H1 (cell line): ENCODE measurements around the gene RPUSD2. TPM values are rescaled to one million over a fixed set of nuclear protein-coding genes. Genes with fewer than 3 reads are reported as not detected.
A peak's percentile ranks its signal among the peaks of the same experiment; 100 is the strongest.

Experiments
- CTCF ChIA-PET: fragments of 300-600 bp; sonication (Branson Sonifier 250); formaldehyde crosslinking; loops from one replicate; lab custom pipeline; 2021; ENCODE audit not compliant: partially characterized antibody; lab: Charles Lee
- POLR2A ChIA-PET: fragments of 300-600 bp; sonication (Branson Sonifier 250); formaldehyde crosslinking; loops from one replicate; lab custom pipeline; 2021; ENCODE audit warnings: inconsistent platforms; ENCODE audit not compliant: partially characterized antibody; lab: Charles Lee
- DNase-seq, 2 experiments: peaks; one replicate each; pipeline versions ENCODE4 v3.0.0 to v3.0.0-alpha.2; 2010 to 2022; ENCODE audit warnings: low spot score in 2 of 2, low read depth in 1 of 2, mixed read lengths in 1 of 2
- FAIRE-seq: peaks from 2 replicates; lab custom pipeline; 2011; peaks lifted over from hg19 to GRCh38; lab: Jason Lieb, UNC
- H2AFZ ChIP-seq: 2 replicates; pipeline ENCODE4 v1.8.1; 2012; ENCODE audit warnings: low read length, inconsistent platforms
- H2AK5ac ChIP-seq: 2 replicates; pipeline ENCODE4 v1.6.1; 2013; ENCODE audit warnings: low read depth, low read length
- H2BK120ac ChIP-seq: replicated peaks from 2 replicates; pipeline ENCODE3; 2013; ENCODE audit warnings: low read depth, low read length, inconsistent platforms
- H2BK12ac ChIP-seq: 2 replicates; pipeline ENCODE4 v1.6.1; 2013; ENCODE audit warnings: low read depth, low read length
- H2BK15ac ChIP-seq: 2 replicates; pipeline ENCODE4 v1.6.1; 2013; ENCODE audit warnings: low read length
- H2BK20ac ChIP-seq: 2 replicates; pipeline ENCODE4 v1.6.1; 2013; ENCODE audit warnings: low read length
- H2BK5ac ChIP-seq: 2 replicates; pipeline ENCODE4 v1.6.1; 2013; ENCODE audit warnings: low read depth, low read length
- H3K14ac ChIP-seq: 2 replicates; pipeline ENCODE4 v1.6.1; 2013; ENCODE audit warnings: inconsistent platforms; ENCODE audit not compliant: insufficient read length
- H3K18ac ChIP-seq: 2 replicates; pipeline ENCODE4 v1.6.1; 2013; ENCODE audit warnings: low read length; ENCODE audit errors: extremely low read depth
- H3K23ac ChIP-seq: 2 replicates; pipeline ENCODE4 v1.6.1; 2013; ENCODE audit warnings: inconsistent platforms; ENCODE audit not compliant: insufficient read length
- H3K23me2 ChIP-seq: 2 replicates; pipeline ENCODE4 v1.6.1; 2013; ENCODE audit warnings: low read depth, low read length
- H3K27ac ChIP-seq: 2 replicates; pipeline ENCODE4 v1.6.1; 2011; ENCODE audit warnings: low read depth, low read length, inconsistent platforms
- H3K27me3 ChIP-seq, 4 experiments: replicated peaks in 1 of 4; 1 replicate in 1 of 4; 2 replicates in 3 of 4; pipeline versions ENCODE4 v1.6.1 to v1.8.1; 2011 to 2013; ENCODE audit warnings: low read length in 3 of 4, mild to moderate bottlenecking in 3 of 4, inconsistent platforms in 2 of 4, mixed read lengths in 2 of 4, moderate library complexity in 1 of 4; ENCODE audit not compliant: control insufficient read depth in 3 of 4, insufficient read depth in 3 of 4; ENCODE audit errors: extremely low read depth in 1 of 4
- H3K36me3 ChIP-seq, 4 experiments: 2 replicates each; pipeline versions ENCODE4 v1.6.1 to v1.8.1; 2011 to 2013; ENCODE audit warnings: mild to moderate bottlenecking in 4 of 4, low read length in 3 of 4, moderate library complexity in 2 of 4, control low read depth in 1 of 4, inconsistent platforms in 1 of 4; ENCODE audit not compliant: insufficient read depth in 4 of 4, control insufficient read depth in 2 of 4
- H3K4ac ChIP-seq: replicated peaks from 2 replicates; pipeline ENCODE3; 2013; ENCODE audit warnings: low read length, low read depth, mixed read lengths, inconsistent platforms; ENCODE audit not compliant: insufficient read length
- H3K4me1 ChIP-seq, 4 experiments: replicated peaks in 1 of 4; 1 replicate in 1 of 4; 2 replicates in 3 of 4; pipeline versions ENCODE4 v1.6.1 to v1.8.1; 2011 to 2013; ENCODE audit warnings: low read length in 3 of 4, inconsistent platforms in 2 of 4, mixed read lengths in 1 of 4; ENCODE audit not compliant: insufficient read depth in 4 of 4, control insufficient read depth in 3 of 4
- H3K4me2 ChIP-seq, 2 experiments: 2 replicates each; pipeline versions ENCODE4 v1.6.1 to v1.8.1; 2011 to 2013; ENCODE audit warnings: low read depth in 2 of 2, low read length in 2 of 2, control low read depth in 1 of 2, inconsistent platforms in 1 of 2, mild to moderate bottlenecking in 1 of 2; ENCODE audit not compliant: insufficient read depth in 1 of 2
- H3K4me3 ChIP-seq, 4 experiments: fragments of 200-600, 300-600 bp in 1 of 4; sonication (generic), shearing (Covaris generic), sonication (Bioruptor Twin) in 1 of 4; 2 replicates each; pipeline versions ENCODE4 v1.5.1 to v1.8.1; 2011 to 2016; ENCODE audit warnings: low read length in 4 of 4, low read depth in 3 of 4, control low read depth in 2 of 4, inconsistent platforms in 2 of 4, mild to moderate bottlenecking in 2 of 4, mixed read lengths in 1 of 4, moderate library complexity in 1 of 4; ENCODE audit not compliant: insufficient read depth in 2 of 4; ENCODE audit errors: extremely low read depth in 1 of 4
- H3K56ac ChIP-seq: replicated peaks from 2 replicates; pipeline ENCODE3; 2013; ENCODE audit warnings: low read depth, mild to moderate bottlenecking, mixed read lengths, low read length, inconsistent platforms; ENCODE audit not compliant: insufficient read length
- H3K79me1 ChIP-seq: 2 replicates; pipeline ENCODE4 v1.6.1; 2013; ENCODE audit warnings: low read depth, low read length, control low read depth
- H3K79me2 ChIP-seq, 2 experiments: 2 replicates each; pipeline versions ENCODE4 v1.6.1 to v1.8.1; 2012 to 2013; ENCODE audit warnings: low read length in 2 of 2, mild to moderate bottlenecking in 2 of 2, inconsistent platforms in 1 of 2; ENCODE audit not compliant: insufficient read depth in 2 of 2, control insufficient read depth in 1 of 2
- H3K9ac ChIP-seq, 4 experiments: replicated peaks in 1 of 4; 1 replicate in 1 of 4; 2 replicates in 3 of 4; pipeline versions ENCODE4 v1.6.1 to v1.8.1; 2011 to 2013; ENCODE audit warnings: low read depth in 3 of 4, low read length in 3 of 4, control low read depth in 2 of 4, mild to moderate bottlenecking in 2 of 4, moderate library complexity in 2 of 4, inconsistent platforms in 1 of 4; ENCODE audit errors: extremely low read depth in 1 of 4
- H3K9me3 ChIP-seq, 2 experiments: 2 replicates each; pipeline versions ENCODE4 v1.6.1 to v1.8.1; 2012 to 2013; ENCODE audit warnings: mild to moderate bottlenecking in 2 of 2, moderate library complexity in 2 of 2, control low read depth in 1 of 2, inconsistent platforms in 1 of 2, low read depth in 1 of 2, low read length in 1 of 2, mixed read lengths in 1 of 2; ENCODE audit not compliant: insufficient read depth in 2 of 2
- H4K20me1 ChIP-seq, 2 experiments: replicated peaks in 1 of 2; 2 replicates each; pipeline versions ENCODE3 to v1.8.1; 2011 to 2013; ENCODE audit warnings: inconsistent platforms in 2 of 2, low read length in 2 of 2, mild to moderate bottlenecking in 1 of 2; ENCODE audit not compliant: insufficient read depth in 2 of 2, control insufficient read depth in 1 of 2
- H4K5ac ChIP-seq: 2 replicates; pipeline ENCODE4 v1.6.1; 2013; ENCODE audit warnings: low read length, low read depth, mixed read lengths, inconsistent platforms; ENCODE audit not compliant: insufficient read length
- H4K8ac ChIP-seq: 2 replicates; pipeline ENCODE4 v1.8.0; 2013; ENCODE audit warnings: mild to moderate bottlenecking, moderate library complexity, low read length, inconsistent platforms; ENCODE audit not compliant: insufficient read depth; ENCODE audit errors: extremely low read depth
- H4K91ac ChIP-seq: replicated peaks from 2 replicates; pipeline ENCODE3; 2013; ENCODE audit warnings: low read length, mixed read lengths, inconsistent platforms; ENCODE audit not compliant: insufficient read length
- ASH2L ChIP-seq: fragments of 200-600, 300-600 bp; sonication (generic); IDR thresholded peaks from one replicate; pipeline ENCODE4 v1.7.1; 2017; ENCODE audit warnings: low read length
- CTBP2 ChIP-seq: IDR thresholded peaks from 2 replicates; pipeline ENCODE4 v1.7.0; 2011; ENCODE audit warnings: borderline replicate concordance, mild to moderate bottlenecking, moderate library complexity, mixed read lengths, low read length; ENCODE audit not compliant: insufficient read depth, insufficient read length
- EP300 ChIP-seq, 2 experiments: IDR thresholded peaks; 1 replicate in 1 of 2; 2 replicates in 1 of 2; pipeline ENCODE4 v1.6.1; 2011 to 2012; ENCODE audit warnings: low read depth in 2 of 2, low read length in 2 of 2, mild to moderate bottlenecking in 2 of 2, borderline replicate concordance in 1 of 2, inconsistent platforms in 1 of 2, moderate library complexity in 1 of 2
- GTF2F1 ChIP-seq: IDR thresholded peaks from 2 replicates; pipeline ENCODE4 v1.6.1; 2012; ENCODE audit warnings: low read depth, low read length, improper control_type of control experiment, borderline replicate concordance
- KDM1A ChIP-seq: fragments of 200-600, 300-600 bp; sonication (generic); IDR thresholded peaks from 2 replicates; pipeline ENCODE4 v1.7.1; 2016; ENCODE audit warnings: mild to moderate bottlenecking, low read length, borderline replicate concordance
- POLR2A ChIP-seq, 2 experiments: IDR thresholded peaks; 1 replicate in 1 of 2; 2 replicates in 1 of 2; pipeline ENCODE4 v1.6.1; 2011; ENCODE audit warnings: low read depth in 2 of 2, low read length in 2 of 2, mild to moderate bottlenecking in 2 of 2; ENCODE audit errors: control extremely low read depth in 1 of 2
- SP1 ChIP-seq: IDR thresholded peaks from 2 replicates; pipeline ENCODE4 v1.6.1; 2011; ENCODE audit warnings: low read depth, low read length
- TAF7 ChIP-seq: optimal IDR thresholded peaks from 2 replicates; pipeline ENCODE3; 2011; ENCODE audit warnings: low read depth, mild to moderate bottlenecking, inconsistent platforms, low read length, moderate library complexity, borderline replicate concordance
- WGBS, 2 experiments: shearing (Covaris generic) in 1 of 2; methylation state at CpG; one replicate each; pipeline versions ENCODE4 v1.1.6 to v1.1.7; 2013 to 2015; ENCODE audit warnings: low lambda C conversion rate in 2 of 2, mixed read lengths in 2 of 2, inconsistent platforms in 1 of 2, low coverage in 1 of 2, missing lambda C conversion rate in 1 of 2; ENCODE audit not compliant: insufficient replicate concordance in 2 of 2, insufficient coverage in 1 of 2, insufficient read length in 1 of 2; ENCODE audit errors: extremely low coverage in 1 of 2, missing lambda C conversion rate in 1 of 2; 5-methylcytosine and 5-hydroxymethylcytosine counted together
- long read RNA-seq, 2 experiments: library from RNA in 1 of 2; library from capped mRNA in 1 of 2; stranded (forward); transcript quantifications; one replicate each; pipeline ENCODE4 v2.0.0, GENCODE V29; 2021; ENCODE audit warnings: inconsistent platforms in 1 of 2
- polyA minus RNA-seq, 3 experiments: library from RNA; depleted of rRNA, polyadenylated mRNA; stranded (reverse); fragments of >200 nt; gene quantifications; 1 replicate in 2 of 3; 2 replicates in 1 of 3; pipeline ENCODE4 v1.2.3, GENCODE V29; 2011
- polyA plus RNA-seq, 7 experiments: library from polyadenylated mRNA; depleted of rRNA in 3 of 7; stranded (reverse) in 5 of 7; unstranded in 2 of 7; fragments of >200 nt in 5 of 7; fragments of 200-250 nt in 2 of 7; gene quantifications; 1 replicate in 5 of 7; 2 replicates in 1 of 7; 4 replicates in 1 of 7; pipeline versions ENCODE4 v1.2.1 to v1.2.3, GENCODE V29; 2011 to 2013; ENCODE audit warnings: missing spikeins in 2 of 7, mixed read lengths in 2 of 7
- total RNA-seq: library from RNA; stranded (reverse); fragmentation: NEBNext Ultra II Directional; extraction: Animal tissue kit (Norgen Biotek cat#: 25700); gene quantifications from 2 replicates; pipeline ENCODE4 v1.2.1, GENCODE V29; 2021

The RPUSD2 gene
- total RNA-seq (25.1 and 28.5 TPM in 2 replicates), polyA plus RNA-seq (2011; rRNA removed) (14.5 and 19.9 TPM in 2 replicates), polyA minus RNA-seq (2011; rRNA and poly(A)+ RNA removed) (27.3 and 29.3 TPM in 2 replicates)
- polyA plus RNA-seq (2011; cell fraction: cytosol; rRNA removed), result 21.3 TPM
- 19.8 TPM for polyA plus RNA-seq (2011; cell fraction: nucleus; rRNA removed)
- 13.9 to 24.2 TPM (median 21.4 TPM) in 4 replicates for polyA plus RNA-seq (2012, experiment 1 of 2)
- 15.9 TPM for polyA plus RNA-seq (2012, experiment 2 of 2)
- polyA plus RNA-seq (2013, experiment 1 of 2), result 13.7 TPM
- 13.3 TPM for polyA plus RNA-seq (2013, experiment 2 of 2)
- 13.7 TPM for polyA minus RNA-seq (2011; cell fraction: cytosol; rRNA and poly(A)+ RNA removed)
- 8.3 TPM for polyA minus RNA-seq (2011; cell fraction: nucleus; rRNA and poly(A)+ RNA removed)
- long read RNA-seq, experiment 1, transcript RPUSD2-201 (3 exons, 2,358 nt), result major isoform, 5 of 17 reads
- long read RNA-seq, experiment 1, partial matches to known transcripts, result 9 of 17 reads
- long read RNA-seq, experiment 1, other reads (novel, unspliced or antisense), result 2 of 17 reads
- long read RNA-seq, experiment 2, partial matches to known transcripts, result 9 of 9 reads
- long read RNA-seq, experiment 2, other reads (novel, unspliced or antisense), result 0 of 9 reads

GRCh38 chr15:40569129-40569953 is at the start of gene RPUSD2:
Gene RPUSD2, plus strand, starts transcription at chr15:40569299. Its CDS starts 39 bp downstream, at chr15:40569338.
- no peak within 1 kb of the TSS for H4K91ac ChIP-seq
- H2AFZ ChIP-seq, result peak within 1 kb of the TSS; percentile 95
- 3% methylated on average over 59 of the region's 62 CpGs; no CpG with 5 or more reads in 1 of the 2 experiments for WGBS, 2 experiments
- H2BK20ac ChIP-seq, result no peak within 1 kb of the TSS
- peaks cover 0 to 4% of the 10 kb centered on the region in 2 experiments for H4K20me1 ChIP-seq
- H3K27me3 ChIP-seq, result no peaks in the 10 kb centered on the region
- peaks cover 0 to 10% (median 4%) of the 10 kb centered on the region in 4 experiments; a peak in 4 of 7 replicates for H3K4me1 ChIP-seq
- peaks cover 9 to 19% (median 11%) of the 10 kb centered on the region in 4 experiments; a peak in 7 of 8 replicates for H3K36me3 ChIP-seq
- H3K9me3 ChIP-seq, result no peaks in the 10 kb centered on the region
- ChIA-PET CTCF (interaction anchor here (1.0 to 1.8 kb wide), 7 partner anchors 10 to 134 kb away, joined by 3 to 8 read pairs (median 4); no protein-coding TSS in a partner anchor), POLR2A (interaction anchor here (0.5 to 1.6 kb wide), 17 partner anchors 10 to 514 kb away, joined by 3 to 5 read pairs (median 3); partner anchors contain the start of gene RAD51)
- no peak within 1 kb of the TSS for H3K18ac ChIP-seq
- H3K4me2 ChIP-seq, result peak within 1 kb of the TSS; percentile 77 to 96
- H3K79me2 ChIP-seq, result peaks cover 0 to 22% of the 10 kb centered on the region in 2 experiments; a peak in 3 of 4 replicates
- H3K4ac ChIP-seq, result no peak within 1 kb of the TSS
- peak within 1 kb of the TSS; percentile 84 to 94 (median 85) for H3K9ac ChIP-seq
- H3K23ac ChIP-seq, result no peak within 1 kb of the TSS
- no peaks in the 10 kb centered on the region; the same call in 1 of the 2 replicates for H3K23me2 ChIP-seq
- no peak within 1 kb of the TSS for H3K14ac ChIP-seq
- H3K79me1 ChIP-seq, result peaks cover 6% of the 10 kb centered on the region; the same call in 1 of the 2 replicates
- H2BK15ac ChIP-seq, result no peak within 1 kb of the TSS
- peak within 1 kb of the TSS; percentile 99 for H4K8ac ChIP-seq
- peak within 1 kb of the TSS; percentile 64 for H4K5ac ChIP-seq
- H2BK120ac ChIP-seq, result no peak within 1 kb of the TSS
- H2BK5ac ChIP-seq, result 0 out of 2 replicates have a peak within 1 kb of the TSS, but pooled peaks have one; percentile 72
- H2BK12ac ChIP-seq, result no peak within 1 kb of the TSS
- no peak within 1 kb of the TSS for H2AK5ac ChIP-seq
- H3K4me3 ChIP-seq, result peak within 1 kb of the TSS; percentile 77 to 97 (median 88)
- H3K56ac ChIP-seq, result no peak within 1 kb of the TSS
- peak within 1 kb of the TSS; percentile 53 for H3K27ac ChIP-seq
- peak; percentile 13 for FAIRE-seq
- peak; percentile 69 to 97 for DNase-seq
- TF ChIP-seq CTBP2, result no peak
- peak; percentile 97 for TF ChIP-seq ASH2L
- peak; percentile 34 for TF ChIP-seq TAF7
- TF ChIP-seq KDM1A, result no peak
- TF ChIP-seq POLR2A (IDR thresholded peaks at IDR 0.05; ENCODE audit: control extremely low read depth in 1 of 2, low read depth in 2 of 2, low read length in 2 of 2), result peak; percentile 91 to 94
- peak; percentile 60; the same call in 1 of the 2 replicates for TF ChIP-seq SP1
- TF ChIP-seq GTF2F1, result no peak
- TF ChIP-seq EP300 (IDR thresholded peaks at IDR 0.05; ENCODE audit: borderline replicate concordance in 1 of 2, low read depth in 2 of 2, low read length in 2 of 2), result no peak
